DOHH2 (cell line): Measurements from ENCODE around the gene SMAD7.

Source experiments
- H3F3A ChIP-seq: fragments of 200-600 bp; sonication (generic), shearing (Covaris generic); 2 replicates; pipeline ENCODE4 v1.6.0; 2016; ENCODE audit warnings: antibody characterized with exemption, mild to moderate bottlenecking; ENCODE audit not compliant: control insufficient read depth, insufficient read depth
- H3K27ac ChIP-seq: fragments of 200-600 bp; sonication (generic); 2 replicates; pipeline ENCODE4 v1.5.1; 2014; ENCODE audit warnings: low read depth, mild to moderate bottlenecking, low read length, moderate library complexity
- H3K27me3 ChIP-seq: fragments of 200-600 bp; sonication (generic); 2 replicates; pipeline ENCODE4 v1.6.1; 2014; ENCODE audit warnings: mild to moderate bottlenecking, low read length, mixed read lengths; ENCODE audit not compliant: control insufficient read depth
- H3K36me3 ChIP-seq: fragments of 200-600 bp; sonication (generic); 2 replicates; pipeline ENCODE4 v1.6.1; 2014; ENCODE audit warnings: mild to moderate bottlenecking, low read length, moderate library complexity, mixed read lengths; ENCODE audit not compliant: control insufficient read depth
- H3K4me1 ChIP-seq: fragments of 200-600 bp; sonication (generic); 2 replicates; pipeline ENCODE4 v1.6.1; 2014; ENCODE audit warnings: mild to moderate bottlenecking, low read length, mixed read lengths; ENCODE audit not compliant: control insufficient read depth
- H3K4me2 ChIP-seq: fragments of 200-600 bp; sonication (generic); 2 replicates; pipeline ENCODE4 v1.6.0; 2014; ENCODE audit warnings: mild to moderate bottlenecking, low read length, moderate library complexity
- H3K4me3 ChIP-seq: fragments of 200-600 bp; sonication (generic); 2 replicates; pipeline ENCODE4 v1.5.1; 2014; ENCODE audit warnings: mild to moderate bottlenecking, low read length, mixed read lengths
- H3K79me2 ChIP-seq: fragments of 200-600 bp; sonication (generic); 2 replicates; pipeline ENCODE4 v1.6.1; 2014; ENCODE audit warnings: mild to moderate bottlenecking, low read length, mixed read lengths; ENCODE audit not compliant: control insufficient read depth
- H3K9me2 ChIP-seq: fragments of 200-600 bp; sonication (generic); replicated peaks from 2 replicates; pipeline ENCODE4 v1.6.1; 2014; ENCODE audit warnings: mild to moderate bottlenecking, low read length, mixed read lengths; ENCODE audit not compliant: control insufficient read depth
- H3K9me3 ChIP-seq: fragments of 200-600 bp; sonication (generic); 2 replicates; pipeline ENCODE4 v1.6.1; 2014; ENCODE audit warnings: antibody characterized with exemption, low read length, mixed read lengths; ENCODE audit not compliant: control insufficient read depth, insufficient read depth
- H4K20me1 ChIP-seq: fragments of 200-600 bp; sonication (generic); 2 replicates; pipeline ENCODE4 v1.6.0; 2014; ENCODE audit warnings: low read depth, mild to moderate bottlenecking, antibody characterized with exemption, low read length, moderate library complexity; ENCODE audit not compliant: control insufficient read depth, insufficient read depth
- CTCF ChIP-seq: fragments of 200-600 bp; sonication (generic); IDR thresholded peaks from one replicate; pipeline ENCODE4 v1.5.1; 2014; ENCODE audit warnings: antibody characterized with exemption, mild to moderate bottlenecking, low read depth, low read length; ENCODE audit not compliant: poor library complexity, severe bottlenecking
- EZH2phosphoT487 ChIP-seq: fragments of 200-600 bp; sonication (generic); IDR thresholded peaks from 2 replicates; pipeline ENCODE4 v1.6.1; 2017; ENCODE audit warnings: borderline replicate concordance, mild to moderate bottlenecking, antibody characterized with exemption, low read length, moderate library complexity, mixed read lengths

Gene SMAD7

GRCh38 chr18:48997681-48997984, 46.9 kb upstream of the SMAD7 start:
- Histone ChIP-seq H3K79me2 (no peaks in the 10 kb centered on the region), H3F3A (no peaks in the 10 kb centered on the region), H3K4me2 (no peak overlapping the region), H3K27me3 (peaks cover 13% of the 10 kb centered on the region), H3K9me3 (no peaks in the 10 kb centered on the region), H4K20me1 (no peaks in the 10 kb centered on the region), H3K9me2 (no peaks in the 10 kb centered on the region), H3K27ac (no peak overlapping the region), H3K4me3 (no peak overlapping the region), H3K36me3 (no peaks in the 10 kb centered on the region), H3K4me1 (peaks cover 7% of the 10 kb centered on the region)
- TF ChIP-seq CTCF (no peak), EZH2phosphoT487 (no peak)

DNA sequence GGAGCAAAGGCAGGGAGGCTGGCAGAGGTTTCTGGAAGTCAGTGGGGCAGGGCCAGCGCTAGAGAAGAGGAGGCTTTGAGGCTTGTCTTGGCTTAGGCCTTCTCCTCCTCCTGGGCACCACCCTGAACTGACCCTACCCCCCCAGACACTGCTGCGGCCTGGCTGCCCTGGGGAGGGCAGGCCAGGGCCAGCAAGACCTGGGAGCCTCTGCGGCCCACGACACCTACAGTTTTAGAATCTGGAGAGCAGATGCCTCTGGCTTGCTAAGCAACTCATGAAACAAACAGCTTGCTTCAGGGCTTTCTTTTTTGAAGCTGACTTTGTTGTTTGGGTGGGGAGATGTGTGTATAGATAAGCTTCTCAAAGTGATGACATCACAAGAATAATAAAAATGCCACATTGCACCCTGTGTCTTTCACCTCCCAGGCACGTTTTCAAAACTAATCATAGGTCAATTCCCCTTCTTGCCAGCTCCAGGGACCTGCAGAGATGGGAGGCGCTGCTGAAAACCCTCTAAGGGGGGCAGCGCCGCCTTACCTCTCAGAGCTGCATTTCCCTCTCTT, 46.2 kb upstream of the SMAD7 start:
- H3F3A ChIP-seq = no peaks in the 10 kb centered on the region
- no peak overlapping the region for H3K4me2 ChIP-seq
- no peaks in the 10 kb centered on the region for H4K20me1 ChIP-seq
- no peak overlapping the region for H3K27ac ChIP-seq
- no peak overlapping the region for H3K4me3 ChIP-seq
- H3K9me3 ChIP-seq = no peaks in the 10 kb centered on the region
- peaks cover 10% of the 10 kb centered on the region for H3K4me1 ChIP-seq
- TF ChIP-seq EZH2phosphoT487 (no peak), CTCF (no peak)
- H3K27me3 ChIP-seq = peaks cover 13% of the 10 kb centered on the region
- no peaks in the 10 kb centered on the region for H3K79me2 ChIP-seq
- H3K9me2 ChIP-seq = no peaks in the 10 kb centered on the region
- no peaks in the 10 kb centered on the region for H3K36me3 ChIP-seq

DNA sequence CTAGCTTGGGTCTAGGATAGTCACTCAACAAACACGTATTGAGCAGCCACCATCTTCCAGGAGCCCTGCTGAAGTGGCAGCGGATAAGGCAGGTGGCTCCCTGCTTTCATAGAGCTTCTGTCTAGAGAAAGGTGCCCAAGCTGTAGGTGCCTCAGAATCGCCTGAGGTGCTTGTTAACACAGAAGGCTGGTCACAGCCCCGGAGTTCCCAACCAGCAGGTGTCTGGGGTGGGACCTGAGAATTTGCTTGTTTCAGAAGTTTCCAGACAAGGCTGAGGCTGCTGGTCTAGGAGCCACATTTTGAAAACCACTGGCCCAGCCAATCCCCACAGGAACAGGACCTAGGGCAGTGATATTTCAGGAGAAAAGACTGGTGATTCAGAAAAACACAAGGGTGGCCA, 45.3 kb upstream of the SMAD7 start:
- Histone ChIP-seq H3K79me2 (no peaks in the 10 kb centered on the region), H4K20me1 (no peaks in the 10 kb centered on the region), H3K9me3 (no peaks in the 10 kb centered on the region), H3F3A (no peaks in the 10 kb centered on the region), H3K4me1 (peaks cover 10% of the 10 kb centered on the region), H3K9me2 (no peaks in the 10 kb centered on the region), H3K27me3 (peaks cover 13% of the 10 kb centered on the region), H3K36me3 (no peaks in the 10 kb centered on the region), H3K27ac (no peak overlapping the region), H3K4me2 (no peak overlapping the region), H3K4me3 (no peak overlapping the region)
- no peak for TF ChIP-seq EZH2phosphoT487
- no peak for TF ChIP-seq CTCF
